Heart right ventricle (tissue), 16 donors: Measurements from ENCODE around the gene CLSTN2. TPM values are rescaled to one million over a fixed set of nuclear protein-coding genes. Genes with fewer than 3 reads are reported as not detected.

Experiments
- ATAC-seq, 8 donors: fragments of 200-7000 bp; cut with Tn5 transposase; one replicate each; pipeline ENCODE4 v1.9.1; 2020; ENCODE audit warnings: mild to moderate bottlenecking in 8 of 8, moderate library complexity in 8 of 8, moderate number of reproducible peaks in 1 of 8
- DNase-seq, 2 donors: peaks; one replicate each; pipeline ENCODE4 v3.0.0-alpha.2; 2020
- H3K27ac ChIP-seq, 10 donors: fragments of 200-600 bp; sonication (generic) in 2 of 10; one replicate each; pipeline versions ENCODE4 v1.5.0 to v1.8.0; 2020 to 2022; ENCODE audit warnings: mild to moderate bottlenecking in 3 of 10
- H3K27me3 ChIP-seq, 7 donors: fragments of 200-600 bp; one replicate each; pipeline ENCODE4 v1.8.0; 2021 to 2022; ENCODE audit warnings: mild to moderate bottlenecking in 2 of 7
- H3K36me3 ChIP-seq, 9 donors: fragments of 200-600 bp; sonication (generic) in 1 of 9; one replicate each; pipeline versions ENCODE4 v1.5.0 to v1.8.0; 2020 to 2022; ENCODE audit warnings: mild to moderate bottlenecking in 2 of 9
- H3K4me1 ChIP-seq, 9 donors: fragments of 200-600 bp; sonication (generic) in 1 of 9; one replicate each; pipeline versions ENCODE4 v1.5.0 to v1.8.0; 2020 to 2022; ENCODE audit warnings: mild to moderate bottlenecking in 4 of 9
- H3K4me3 ChIP-seq, 10 donors: fragments of 200-600 bp; sonication (generic) in 2 of 10; one replicate each; pipeline versions ENCODE4 v1.5.0 to v1.8.0; 2020 to 2022; ENCODE audit warnings: mild to moderate bottlenecking in 7 of 10, moderate library complexity in 2 of 10
- H3K9me3 ChIP-seq, 11 donors: fragments of 200-600 bp in 10 of 11; sonication (generic) in 2 of 11; one replicate each; pipeline versions ENCODE4 v1.5.0 to v1.8.0; 2013 to 2022; ENCODE audit warnings: mild to moderate bottlenecking in 2 of 11, control low read depth in 1 of 11, moderate library complexity in 1 of 11
- CTCF ChIP-seq, 9 donors: fragments of 200-600 bp; sonication (generic) in 2 of 9; IDR thresholded peaks; one replicate each; pipeline versions ENCODE4 v1.5.0 to v1.8.0; 2021 to 2022; ENCODE audit warnings: antibody characterized with exemption in 9 of 9, mild to moderate bottlenecking in 5 of 9, moderate library complexity in 1 of 9
- WGBS, 2 donors: extraction: QIAGEN DNeasy Blood & Tissue Kit; methylation state at CpG; one replicate each; pipeline ENCODE4 v1.1.7; 2013; ENCODE audit warnings: inconsistent platforms in 1 of 2; 5-methylcytosine and 5-hydroxymethylcytosine counted together
- intact Hi-C, 10 donors: fragments of 100-400 bp; cut with DNase I; formaldehyde crosslinking; loops; one replicate each; pipeline versions ENCODE4 v1.11.1 to v1.14.2; 2022
- polyA plus RNA-seq, 2 donors: library from polyadenylated mRNA; stranded (reverse); fragments of 200-250 nt; gene quantifications; one replicate each; pipeline ENCODE4 v1.2.3, GENCODE V29; 2013
- total RNA-seq, 10 donors: library from RNA; stranded (reverse); fragmentation: NEBNext Ultra II Directional in 3 of 10; extraction: Animal tissue kit (Norgen Biotek cat#: 25700) in 3 of 10; gene quantifications; one replicate each; pipeline versions ENCODE4 v1.2.1 to v1.2.4, GENCODE V29; 2021 to 2023
- donor health status: Arrhythmogenic right ventricular cardiomyopathy.
- donor health status: ischemic (EF 13 %, LVEDD 7.1; RV severe dilation, severe dysfunction).
- donor health status: healthy with polysubstance abuse.
- donor health status: DM: no; HTN: yes; CAD: no.
- donor health status: DM: no; HTN: no; CAD: no.
- donor health status: ischemic (EF 25% LVEDD 6.9; RV normal size, moderate dysfunction).
- donor health status: ischemic (EF 25% LVEDD 5.7; RV mildly dilated, moderate dysfunction).
- donor health status: healthy.
- donor health status: DM: yes; HTN: yes; CAD: no.
- donor health status: Ischemic cardiomyopathy.
- donor health status: ischemic (EF 35%, LVEDD 5.7; RV mildly dilated, moderate dysfunction).
- donor health status: nonischemic (EF 11% LVEDD 7.7; RV severe dilation, severe dysfunction).
- donor health status: DM: yes; HTN: yes; CAD: no.
- donor health status: PGD.
- donor health status: ischemic (EF 29% LVEDD 5.4; RV normal size, mild dysfunction).
- donor health status: nonischemic (EF 23%, LVEDD 6.1; RV moderate dilation, normal function).

Gene CLSTN2
- total and polyA plus RNA-seq, 12 donors: 0.57 to 10.7 (median 4.4) TPM

GRCh38 chr3:140351466-140351865 is 416.5 kb downstream of the CLSTN2 start:
- H3K4me3 ChIP-seq: no peak overlapping the region
- H3K4me1 ChIP-seq: peaks cover 0 to 12% (median 0%) of the 10 kb centered on the region in 9 donors
- DNase-seq (no peak), ATAC-seq (no peak)
- no peaks in the 10 kb centered on the region for H3K27me3 ChIP-seq
- TF ChIP-seq CTCF (IDR thresholded peaks at IDR 0.05): no peak
- H3K9me3 ChIP-seq: peaks cover 0 to 4% (median 0%) of the 10 kb centered on the region in 11 donors
- intact Hi-C loops: no loop called here
- no peak overlapping the region for H3K27ac ChIP-seq
- H3K36me3 ChIP-seq: no peaks in the 10 kb centered on the region
- 60 to 67% methylated on average over 3 of the region's 3 CpGs for WGBS, 2 donors

GRCh38 chr3:140355481-140355880 is 420.5 kb downstream of the CLSTN2 start:
- Histone ChIP-seq H3K27ac (no peak overlapping the region), H3K9me3 (no peaks in the 10 kb centered on the region), H3K4me3 (no peak overlapping the region), H3K36me3 (no peaks in the 10 kb centered on the region), H3K4me1 (peaks cover 0 to 1% (median 0%) of the 10 kb centered on the region in 9 donors), H3K27me3 (no peaks in the 10 kb centered on the region)
- 67 to 74% methylated on average over 3 of the region's 3 CpGs for WGBS, 2 donors
- no peak for ATAC-seq
- intact Hi-C loops: no loop called here
- DNase-seq: no peak
- no peak for TF ChIP-seq CTCF (IDR thresholded peaks at IDR 0.05)

GRCh38 chr3:140358686-140359085 is 423.7 kb downstream of the CLSTN2 start:
- Histone ChIP-seq H3K4me1 (no peaks in the 10 kb centered on the region), H3K4me3 (no peak overlapping the region), H3K27me3 (no peaks in the 10 kb centered on the region), H3K36me3 (no peaks in the 10 kb centered on the region), H3K27ac (no peak overlapping the region), H3K9me3 (no peaks in the 10 kb centered on the region)
- no peak for ATAC-seq
- intact Hi-C loops: no loop called here
- TF ChIP-seq CTCF (IDR thresholded peaks at IDR 0.05): no peak
- no peak for DNase-seq
- 57 to 64% methylated on average over 3 of the region's 3 CpGs for WGBS, 2 donors

GRCh38 chr3:140359233-140359995 is 424.4 kb downstream of the CLSTN2 start:
- WGBS, 2 donors: 69 to 76% methylated on average over 5 of the region's 5 CpGs
- no peaks in the 10 kb centered on the region for H3K9me3 ChIP-seq
- DNase-seq (no peak), ATAC-seq (no peak)
- no peak for TF ChIP-seq CTCF (IDR thresholded peaks at IDR 0.05)
- H3K27ac ChIP-seq: no peak overlapping the region
- H3K36me3 ChIP-seq: no peaks in the 10 kb centered on the region
- intact Hi-C loops: no loop called here
- H3K4me1 ChIP-seq: peaks cover 0 to 2% (median 0%) of the 10 kb centered on the region in 9 donors
- no peaks in the 10 kb centered on the region for H3K27me3 ChIP-seq
- no peak overlapping the region for H3K4me3 ChIP-seq
